ENCODE results near the gene ATP2C2. TPM values are rescaled to one million over a fixed set of nuclear protein-coding genes. Genes with fewer than 3 reads are reported as not detected.

The ATP2C2 gene
- total RNA-seq, 1 experiment from 2014 or later = 20.3 TPM

GRCh38 chr16:84465154-84465553 is 96.8 kb downstream of the ATP2C2 start:
- Histone ChIP-seq H3K27me3 (ENCODE audit: insufficient read depth, low read length) (no peaks in the 10 kb centered on the region), H3K4me2 (ENCODE audit: low read length) (no peak overlapping the region), H3K36me3 (ENCODE audit: control insufficient read depth in 1 of 2, insufficient read depth in 2 of 2, low read length in 2 of 2) (peaks cover 3 to 30% of the 10 kb centered on the region in 2 experiments), H3K9me3 (ENCODE audit: control insufficient read depth in 1 of 2, insufficient read depth in 1 of 2, low read depth in 1 of 2, low read length in 2 of 2) (peaks cover 0 to 8% of the 10 kb centered on the region in 2 experiments; a peak in 2 of 4 replicates), H3K9ac (ENCODE audit: low read length) (no peak overlapping the region), H3K9me2 (ENCODE audit: insufficient read depth) (no peaks in the 10 kb centered on the region), H3K79me2 (ENCODE audit: insufficient read depth, low read length) (no peaks in the 10 kb centered on the region), H4K20me1 (ENCODE audit: insufficient read depth) (no peaks in the 10 kb centered on the region), H3K27ac (ENCODE audit: low read depth, low read length) (no peak overlapping the region), H3K4me3 (replicated peaks in 1 of 2; ENCODE audit: low read depth in 1 of 2, low read length in 2 of 2) (no peak overlapping the region), H3K4me1 (ENCODE audit: control insufficient read depth in 1 of 2, insufficient read depth in 2 of 2, low read length in 2 of 2) (no peaks in the 10 kb centered on the region), H2AFZ (ENCODE audit: low read depth, low read length, poor library complexity, severe bottlenecking) (no peak overlapping the region)
- ChIA-PET POLR2A (no interaction called here), CTCF (no interaction called here), RAD21 (ENCODE audit: low non-redundant PET in 1 of 2, low total read pairs in 2 of 2, uncharacterized antibody in 2 of 2, unreplicated experiment in 2 of 2) (no interaction called here)
- DNase-seq (ENCODE audit: low read depth, low spot score) = no peak
- TF ChIP-seq FOSL1 (IDR thresholded peaks at IDR 0.05; ENCODE audit: low read depth) (no peak), CBX3 (IDR thresholded peaks at IDR 0.05; ENCODE audit: low read depth) (no peak), CEBPB (IDR thresholded peaks at IDR 0.05; ENCODE audit: low read depth) (no peak), ZFX (IDR thresholded peaks at IDR 0.05) (no peak), POLR2AphosphoS5 (IDR thresholded peaks at IDR 0.05; ENCODE audit: low read depth, low read length) (no peak), SRF (IDR thresholded peaks at IDR 0.05; ENCODE audit: low read depth) (no peak), REST (IDR thresholded peaks at IDR 0.05; ENCODE audit: low read depth) (no peak), ZNF274 (IDR thresholded peaks at IDR 0.05; ENCODE audit: low read depth, low read length) (no peak), SP1 (IDR thresholded peaks at IDR 0.05; ENCODE audit: low read depth) (no peak), MAX (IDR thresholded peaks at IDR 0.05) (no peak), SIN3A (IDR thresholded peaks at IDR 0.05; ENCODE audit: low read depth) (no peak), YY1 (IDR thresholded peaks at IDR 0.05; ENCODE audit: extremely low read depth, insufficient replicate concordance, low read depth, low read length) (no peak)
- TF ChIP-seq, protein P1, sequence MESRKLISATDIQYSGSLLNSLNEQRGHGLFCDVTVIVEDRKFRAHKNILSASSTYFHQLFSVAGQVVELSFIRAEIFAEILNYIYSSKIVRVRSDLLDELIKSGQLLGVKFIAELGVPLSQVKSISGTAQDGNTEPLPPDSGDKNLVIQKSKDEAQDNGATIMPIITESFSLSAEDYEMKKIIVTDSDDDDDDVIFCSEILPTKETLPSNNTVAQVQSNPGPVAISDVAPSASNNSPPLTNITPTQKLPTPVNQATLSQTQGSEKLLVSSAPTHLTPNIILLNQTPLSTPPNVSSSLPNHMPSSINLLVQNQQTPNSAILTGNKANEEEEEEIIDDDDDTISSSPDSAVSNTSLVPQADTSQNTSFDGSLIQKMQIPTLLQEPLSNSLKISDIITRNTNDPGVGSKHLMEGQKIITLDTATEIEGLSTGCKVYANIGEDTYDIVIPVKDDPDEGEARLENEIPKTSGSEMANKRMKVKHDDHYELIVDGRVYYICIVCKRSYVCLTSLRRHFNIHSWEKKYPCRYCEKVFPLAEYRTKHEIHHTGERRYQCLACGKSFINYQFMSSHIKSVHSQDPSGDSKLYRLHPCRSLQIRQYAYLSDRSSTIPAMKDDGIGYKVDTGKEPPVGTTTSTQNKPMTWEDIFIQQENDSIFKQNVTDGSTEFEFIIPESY (IDR thresholded peaks at IDR 0.05; ENCODE audit: extremely low read depth, insufficient replicate concordance, low read length) = no peak
- TF ChIP-seq, protein P2, sequence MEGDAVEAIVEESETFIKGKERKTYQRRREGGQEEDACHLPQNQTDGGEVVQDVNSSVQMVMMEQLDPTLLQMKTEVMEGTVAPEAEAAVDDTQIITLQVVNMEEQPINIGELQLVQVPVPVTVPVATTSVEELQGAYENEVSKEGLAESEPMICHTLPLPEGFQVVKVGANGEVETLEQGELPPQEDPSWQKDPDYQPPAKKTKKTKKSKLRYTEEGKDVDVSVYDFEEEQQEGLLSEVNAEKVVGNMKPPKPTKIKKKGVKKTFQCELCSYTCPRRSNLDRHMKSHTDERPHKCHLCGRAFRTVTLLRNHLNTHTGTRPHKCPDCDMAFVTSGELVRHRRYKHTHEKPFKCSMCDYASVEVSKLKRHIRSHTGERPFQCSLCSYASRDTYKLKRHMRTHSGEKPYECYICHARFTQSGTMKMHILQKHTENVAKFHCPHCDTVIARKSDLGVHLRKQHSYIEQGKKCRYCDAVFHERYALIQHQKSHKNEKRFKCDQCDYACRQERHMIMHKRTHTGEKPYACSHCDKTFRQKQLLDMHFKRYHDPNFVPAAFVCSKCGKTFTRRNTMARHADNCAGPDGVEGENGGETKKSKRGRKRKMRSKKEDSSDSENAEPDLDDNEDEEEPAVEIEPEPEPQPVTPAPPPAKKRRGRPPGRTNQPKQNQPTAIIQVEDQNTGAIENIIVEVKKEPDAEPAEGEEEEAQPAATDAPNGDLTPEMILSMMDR (IDR thresholded peaks at IDR 0.05 in 2 of 3, conservative IDR thresholded peaks at IDR 0.05 in 1 of 3; ENCODE audit: borderline replicate concordance in 1 of 3, insufficient read depth in 1 of 3, low read depth in 2 of 3, low read length in 2 of 3) = no peak
- intact Hi-C loops (cut with micrococcal nuclease) = no loop called here
- BruUV-seq (replicated peaks) = no TSS peak
- no peak for ATAC-seq

Data from HCT116 (cell line).